ENCODE results near the gene HBP1.

The HBP1 gene

GRCh38 chr7:107168233-107169119 is at the start of gene HBP1:
Gene HBP1, plus strand, starts transcription at chr7:107169003. Its CDS starts 10,891 bp downstream, at chr7:107179894.
- no peak for TF ChIP-seq Cebpa-rat (IDR thresholded peaks at IDR 0.05)
- Histone ChIP-seq H3K9ac (peak within 1 kb of the TSS; percentile 91 to 100 (median 98)), H4K20me1 (peaks cover 5 to 38% (median 23%) of the 10 kb centered on the region in 11 experiments; a peak in 17 of 22 replicates), H3K9me3 (replicated peaks in 1 of 11) (no peaks in the 10 kb centered on the region), H3K4me1 (peaks cover 8 to 36% (median 27%) of the 10 kb centered on the region in 10 experiments; a peak in 19 of 20 replicates), H3K36me3 (peaks cover 0 to 13% (median 6%) of the 10 kb centered on the region in 11 experiments; a peak in 5 of 22 replicates), H3K27me3 (no peaks in the 10 kb centered on the region), H3K4me2 (peak within 1 kb of the TSS; percentile 83 to 98 (median 94)), H3K27ac (peak within 1 kb of the TSS; percentile 86 to 99 (median 96)), H3K4me3 (peak within 1 kb of the TSS; percentile 68 to 86 (median 81))

DNA sequence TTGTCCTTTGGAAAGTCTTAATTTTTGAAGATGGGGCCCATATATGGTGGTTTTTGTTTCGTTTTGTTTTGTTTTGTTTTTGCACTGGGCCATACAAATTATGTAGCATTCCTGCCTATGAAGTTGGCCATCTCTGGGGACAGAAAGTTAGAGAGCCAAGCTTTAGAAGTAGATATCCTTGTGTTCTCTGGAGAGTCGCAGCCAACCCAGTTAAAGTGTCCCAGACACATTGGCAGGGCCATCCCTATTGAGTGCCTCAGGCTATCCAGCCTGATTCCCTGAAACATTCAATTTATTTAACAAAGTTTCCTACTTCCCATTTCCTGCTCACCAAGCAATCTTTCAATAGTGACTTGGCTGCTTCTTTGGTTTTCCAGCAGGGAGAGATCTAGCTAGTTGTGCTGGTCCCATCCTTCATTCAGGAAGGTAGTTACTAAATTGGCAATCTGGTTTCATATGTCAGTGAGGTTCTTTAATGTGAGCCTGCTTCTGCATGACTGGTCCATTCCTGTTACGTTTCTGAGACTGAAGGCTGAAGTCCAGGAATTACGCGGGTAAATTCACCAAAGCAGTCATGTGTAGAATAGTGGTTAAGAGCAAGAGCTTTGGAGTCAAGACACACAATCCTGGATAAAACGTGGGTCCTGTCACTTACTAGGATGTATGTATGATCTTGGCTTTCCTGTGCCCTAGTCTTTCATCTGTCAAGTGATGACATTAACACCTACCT is 49.3 kb upstream of the HBP1 start:
- Histone ChIP-seq H3K27ac (no peak overlapping the region), H4K20me1 (no peaks in the 10 kb centered on the region), H3K4me1 (no peaks in the 10 kb centered on the region), H3K4me3 (no peak overlapping the region), H3K9ac (no peak overlapping the region), H3K36me3 (no peaks in the 10 kb centered on the region), H3K4me2 (no peak overlapping the region), H3K27me3 (no peaks in the 10 kb centered on the region), H3K9me3 (replicated peaks in 1 of 11) (no peaks in the 10 kb centered on the region)
- no peak for TF ChIP-seq Cebpa-rat (IDR thresholded peaks at IDR 0.05)

DNA sequence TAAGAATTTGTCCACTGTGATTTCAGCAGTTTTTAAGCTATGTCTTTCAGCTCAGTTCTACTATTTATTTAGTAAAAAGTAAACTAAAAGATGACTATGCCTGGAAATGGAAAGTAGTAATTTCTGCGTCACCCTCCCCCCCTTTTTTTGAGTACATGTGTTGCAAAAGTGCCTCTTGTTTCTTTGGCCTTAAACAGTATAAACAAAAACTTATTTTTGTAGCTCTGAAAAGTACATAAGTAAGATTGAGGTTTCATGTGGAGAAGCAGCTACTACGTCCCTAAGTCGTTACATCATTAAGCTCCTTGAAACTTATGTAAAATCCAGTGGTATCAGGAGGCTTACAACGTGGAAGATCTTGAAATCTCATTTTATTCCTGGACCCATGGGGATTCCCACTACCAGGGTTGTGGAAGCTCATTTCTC is 46.3 kb upstream of the HBP1 start:
- Histone ChIP-seq H3K9me3 (replicated peaks in 1 of 11) (no peaks in the 10 kb centered on the region), H3K4me2 (no peak overlapping the region), H3K27me3 (no peaks in the 10 kb centered on the region), H4K20me1 (no peaks in the 10 kb centered on the region), H3K4me3 (no peak overlapping the region), H3K4me1 (peaks cover 0 to 9% (median 5%) of the 10 kb centered on the region in 10 experiments; a peak in 9 of 20 replicates), H3K27ac (no peak overlapping the region), H3K9ac (no peak overlapping the region), H3K36me3 (no peaks in the 10 kb centered on the region)
- TF ChIP-seq Cebpa-rat (IDR thresholded peaks at IDR 0.05), result no peak

GRCh38 chr7:107123392-107123791 is 45.4 kb upstream of the HBP1 start:
- Histone ChIP-seq H3K4me2 (no peak overlapping the region), H3K27me3 (no peaks in the 10 kb centered on the region), H3K27ac (no peak overlapping the region), H3K36me3 (no peaks in the 10 kb centered on the region), H3K4me1 (peaks cover 0 to 9% (median 5%) of the 10 kb centered on the region in 10 experiments; a peak in 9 of 20 replicates), H3K9ac (no peak overlapping the region), H4K20me1 (no peaks in the 10 kb centered on the region), H3K4me3 (no peak overlapping the region), H3K9me3 (replicated peaks in 1 of 11) (no peaks in the 10 kb centered on the region)
- TF ChIP-seq Cebpa-rat (IDR thresholded peaks at IDR 0.05), result no peak

- no peak for TF ChIP-seq Cebpa-rat (IDR thresholded peaks at IDR 0.05)
- peaks cover 0 to 9% (median 5%) of the 10 kb centered on the region in 10 experiments; a peak in 9 of 20 replicates for H3K4me1 ChIP-seq
- no peak overlapping the region for H3K27ac ChIP-seq
- no peaks in the 10 kb centered on the region for H3K9me3 ChIP-seq (replicated peaks in 1 of 11)
- no peaks in the 10 kb centered on the region for H3K27me3 ChIP-seq
- no peaks in the 10 kb centered on the region for H4K20me1 ChIP-seq
- H3K4me2 ChIP-seq, result no peak overlapping the region
- no peaks in the 10 kb centered on the region for H3K36me3 ChIP-seq
- no peak overlapping the region for H3K4me3 ChIP-seq
- H3K9ac ChIP-seq, result no peak overlapping the region
These were observed 43.3 kb upstream of the HBP1 start for GRCh38 chr7:107125475-107125874.

DNA sequence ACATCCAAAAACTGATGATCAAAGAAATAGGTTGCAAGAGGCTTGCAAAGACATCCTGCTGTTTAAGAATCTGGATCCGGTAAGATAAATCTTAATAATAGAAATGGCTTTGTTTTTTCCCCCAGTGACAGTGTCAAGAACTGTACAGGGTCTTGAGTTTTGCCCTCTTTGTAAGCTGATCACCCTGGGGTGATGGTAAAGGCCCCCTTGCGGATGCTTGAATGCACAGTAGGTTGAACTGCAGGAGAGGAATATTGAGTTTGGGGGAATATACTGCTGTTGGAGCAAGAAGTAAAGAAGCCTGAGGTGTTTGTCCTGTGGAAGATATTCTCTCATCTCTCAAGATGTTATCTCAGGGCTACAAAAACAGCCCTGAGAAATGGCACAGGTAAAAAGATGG is 40.6 kb upstream of the HBP1 start:
- H3K36me3 ChIP-seq, result no peaks in the 10 kb centered on the region
- H3K4me3 ChIP-seq, result no peak overlapping the region

DNA sequence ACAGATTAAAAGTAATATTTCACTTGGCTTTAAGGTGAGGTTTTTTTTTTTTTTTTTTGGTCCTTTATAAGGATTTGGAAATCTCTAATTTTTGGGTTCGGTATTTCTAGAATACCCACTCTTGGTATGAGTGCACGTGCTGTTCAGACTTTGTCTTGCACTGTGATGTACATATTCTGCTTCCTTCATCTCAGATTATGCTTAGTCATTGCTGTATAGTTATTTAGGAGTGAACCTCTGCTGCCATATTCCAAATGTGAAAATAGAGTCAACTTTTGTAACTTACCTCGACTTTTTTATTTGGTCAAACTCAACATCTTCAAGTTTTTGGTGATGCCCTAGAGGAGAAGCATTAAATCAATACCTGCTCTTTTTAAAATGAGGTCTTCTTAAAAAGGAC is 40.1 kb upstream of the HBP1 start:
- Histone ChIP-seq H4K20me1 (no peaks in the 10 kb centered on the region), H3K4me1 (peaks cover 0 to 9% (median 5%) of the 10 kb centered on the region in 10 experiments; a peak in 9 of 20 replicates), H3K27ac (no peak overlapping the region), H3K27me3 (no peaks in the 10 kb centered on the region), H3K9me3 (replicated peaks in 1 of 11) (no peaks in the 10 kb centered on the region), H3K4me3 (no peak overlapping the region), H3K4me2 (no peak overlapping the region), H3K36me3 (no peaks in the 10 kb centered on the region), H3K9ac (no peak overlapping the region)
- no peak for TF ChIP-seq Cebpa-rat (IDR thresholded peaks at IDR 0.05)

More for the DNA sequence above, 40.6 kb upstream of the HBP1 start:
- TF ChIP-seq Cebpa-rat (IDR thresholded peaks at IDR 0.05), result no peak
- H3K4me1 ChIP-seq, result peaks cover 0 to 9% (median 5%) of the 10 kb centered on the region in 10 experiments; a peak in 9 of 20 replicates
- H4K20me1 ChIP-seq, result no peaks in the 10 kb centered on the region
- H3K4me2 ChIP-seq, result no peak overlapping the region
- no peaks in the 10 kb centered on the region for H3K27me3 ChIP-seq
- H3K9ac ChIP-seq, result no peak overlapping the region
- no peaks in the 10 kb centered on the region for H3K9me3 ChIP-seq (replicated peaks in 1 of 11)
- no peak overlapping the region for H3K27ac ChIP-seq

- H4K20me1 ChIP-seq, result no peaks in the 10 kb centered on the region
- no peak for TF ChIP-seq Cebpa-rat (IDR thresholded peaks at IDR 0.05)
- H3K27ac ChIP-seq, result no peak overlapping the region
- H3K9me3 ChIP-seq (replicated peaks in 1 of 11), result no peaks in the 10 kb centered on the region
- no peak overlapping the region for H3K9ac ChIP-seq
- H3K36me3 ChIP-seq, result no peaks in the 10 kb centered on the region
- no peak overlapping the region for H3K4me2 ChIP-seq
- H3K27me3 ChIP-seq, result no peaks in the 10 kb centered on the region
- peaks cover 0 to 9% (median 5%) of the 10 kb centered on the region in 10 experiments; a peak in 9 of 20 replicates for H3K4me1 ChIP-seq
- H3K4me3 ChIP-seq, result no peak overlapping the region
These were observed 38.1 kb upstream of the HBP1 start for GRCh38 chr7:107130487-107131220.

- no peaks in the 10 kb centered on the region for H3K36me3 ChIP-seq
- H3K27me3 ChIP-seq, result no peaks in the 10 kb centered on the region
- H3K9ac ChIP-seq, result no peak overlapping the region
- no peaks in the 10 kb centered on the region for H3K4me1 ChIP-seq
- no peaks in the 10 kb centered on the region for H4K20me1 ChIP-seq
- H3K4me2 ChIP-seq, result no peak overlapping the region
- no peak overlapping the region for H3K4me3 ChIP-seq
- H3K27ac ChIP-seq, result no peak overlapping the region
- H3K9me3 ChIP-seq (replicated peaks in 1 of 11), result no peaks in the 10 kb centered on the region
- no peak for TF ChIP-seq Cebpa-rat (IDR thresholded peaks at IDR 0.05)
These were observed 35.4 kb upstream of the HBP1 start for GRCh38 chr7:107133396-107133795.
